Measurements from ENCODE around the gene IL1R2. TPM values are rescaled to one million over a fixed set of nuclear protein-coding genes. Genes with fewer than 3 reads are reported as not detected.

The IL1R2 gene
- total RNA-seq, 1 experiment from 2014 or later = 0.22 TPM

GRCh38 chr2:101960819-101961337 is 30.9 kb upstream of the IL1R2 start (continued):
- TF ChIP-seq RELA (CRISPR knock-in tag; IDR thresholded peaks at IDR 0.05; ENCODE audit: borderline replicate concordance) (no peak), ELF4 (CRISPR knock-in tag; IDR thresholded peaks at IDR 0.05; ENCODE audit: low read depth) (no peak), FOXP4 (CRISPR knock-in tag; IDR thresholded peaks at IDR 0.05) (no peak), ZNF396 (CRISPR knock-in tag; IDR thresholded peaks at IDR 0.05; ENCODE audit: borderline replicate concordance) (no peak)

DNA sequence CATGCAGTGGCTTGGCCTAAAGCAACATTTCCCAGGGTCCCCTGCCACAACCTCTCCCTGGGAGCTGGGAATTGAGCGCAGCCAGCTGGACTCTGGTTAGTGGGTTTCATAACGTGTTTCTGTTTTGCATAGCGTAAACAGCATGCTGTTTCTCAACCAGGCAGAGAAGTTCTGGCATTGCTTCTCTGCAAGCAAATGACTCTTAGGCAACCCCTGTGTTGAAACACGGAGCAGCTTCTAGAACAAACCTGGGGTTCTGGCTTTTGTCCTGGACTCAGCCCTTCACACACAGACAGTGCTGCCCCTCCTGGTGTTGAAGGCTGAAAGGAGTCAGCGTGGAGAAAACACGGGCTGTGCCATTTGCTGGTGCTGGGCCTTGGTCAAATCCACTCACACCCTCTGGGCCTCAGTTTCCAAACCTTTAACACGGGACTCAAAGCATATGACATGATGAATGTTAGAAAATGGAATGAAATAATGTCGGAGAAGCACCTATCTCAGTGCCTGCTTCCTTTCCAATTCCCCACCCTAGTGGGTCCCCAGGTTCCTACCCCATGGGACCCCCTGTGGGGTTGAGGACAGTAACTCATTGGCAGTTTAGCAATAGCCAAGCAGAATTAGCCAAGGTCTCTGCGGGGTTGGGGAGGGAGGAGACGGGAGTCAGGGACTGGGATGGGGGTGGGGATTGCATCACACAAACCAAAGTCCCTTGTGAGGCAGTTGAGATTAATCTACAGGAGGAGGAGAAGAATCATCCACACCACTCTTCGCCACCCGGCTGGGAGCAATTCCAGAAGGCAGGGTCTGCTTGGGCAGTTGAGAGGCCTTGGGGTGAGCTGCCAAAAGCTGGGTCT is 30.2 kb upstream of the IL1R2 start:
- ATAC-seq (no peak), DNase-seq (ENCODE audit: low spot score) (no peak)
- H3K9me3 Mint-ChIP-seq = peaks cover 28% of the 10 kb centered on the region
- H3K4me1 Mint-ChIP-seq = peaks cover 10% of the 10 kb centered on the region
- peaks cover 24% of the 10 kb centered on the region for H3K36me3 Mint-ChIP-seq
- ChIA-PET CTCF (no interaction called here), POLR2A (no interaction called here)
- TF ChIP-seq TCF7 (CRISPR knock-in tag; IDR thresholded peaks at IDR 0.05; ENCODE audit: low read depth) (no peak), CDX4 (CRISPR knock-in tag; IDR thresholded peaks at IDR 0.05; ENCODE audit: borderline replicate concordance) (no peak), GABPB1 (CRISPR knock-in tag; IDR thresholded peaks at IDR 0.05) (peak; percentile 94), ZSCAN18 (CRISPR knock-in tag; IDR thresholded peaks at IDR 0.05) (no peak)
- no peak overlapping the region for H3K27ac Mint-ChIP-seq
- H3K27me3 Mint-ChIP-seq (ENCODE audit: low read depth) = peaks cover 2% of the 10 kb centered on the region; the same call in 1 of the 2 replicates
- H3K4me3 Mint-ChIP-seq = no peak overlapping the region

- DNase-seq (ENCODE audit: low spot score) = no peak
- POLR2A ChIA-PET = no interaction called here
- H3K27me3 Mint-ChIP-seq (ENCODE audit: low read depth) = peaks cover 2% of the 10 kb centered on the region; the same call in 1 of the 2 replicates
- H3K36me3 Mint-ChIP-seq = peaks cover 17% of the 10 kb centered on the region
- H3K9me3 Mint-ChIP-seq = peaks cover 20% of the 10 kb centered on the region
- TF ChIP-seq ELF4 (CRISPR knock-in tag; IDR thresholded peaks at IDR 0.05; ENCODE audit: low read depth) = no peak
- no peak for TF ChIP-seq HMGA2 (CRISPR knock-in tag; IDR thresholded peaks at IDR 0.05)
- TF ChIP-seq, protein P1, sequence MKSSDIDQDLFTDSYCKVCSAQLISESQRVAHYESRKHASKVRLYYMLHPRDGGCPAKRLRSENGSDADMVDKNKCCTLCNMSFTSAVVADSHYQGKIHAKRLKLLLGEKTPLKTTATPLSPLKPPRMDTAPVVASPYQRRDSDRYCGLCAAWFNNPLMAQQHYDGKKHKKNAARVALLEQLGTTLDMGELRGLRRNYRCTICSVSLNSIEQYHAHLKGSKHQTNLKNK (CRISPR knock-in tag; IDR thresholded peaks at IDR 0.05) = no peak
- TF ChIP-seq, protein P2, sequence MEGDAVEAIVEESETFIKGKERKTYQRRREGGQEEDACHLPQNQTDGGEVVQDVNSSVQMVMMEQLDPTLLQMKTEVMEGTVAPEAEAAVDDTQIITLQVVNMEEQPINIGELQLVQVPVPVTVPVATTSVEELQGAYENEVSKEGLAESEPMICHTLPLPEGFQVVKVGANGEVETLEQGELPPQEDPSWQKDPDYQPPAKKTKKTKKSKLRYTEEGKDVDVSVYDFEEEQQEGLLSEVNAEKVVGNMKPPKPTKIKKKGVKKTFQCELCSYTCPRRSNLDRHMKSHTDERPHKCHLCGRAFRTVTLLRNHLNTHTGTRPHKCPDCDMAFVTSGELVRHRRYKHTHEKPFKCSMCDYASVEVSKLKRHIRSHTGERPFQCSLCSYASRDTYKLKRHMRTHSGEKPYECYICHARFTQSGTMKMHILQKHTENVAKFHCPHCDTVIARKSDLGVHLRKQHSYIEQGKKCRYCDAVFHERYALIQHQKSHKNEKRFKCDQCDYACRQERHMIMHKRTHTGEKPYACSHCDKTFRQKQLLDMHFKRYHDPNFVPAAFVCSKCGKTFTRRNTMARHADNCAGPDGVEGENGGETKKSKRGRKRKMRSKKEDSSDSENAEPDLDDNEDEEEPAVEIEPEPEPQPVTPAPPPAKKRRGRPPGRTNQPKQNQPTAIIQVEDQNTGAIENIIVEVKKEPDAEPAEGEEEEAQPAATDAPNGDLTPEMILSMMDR (IDR thresholded peaks at IDR 0.05) = no peak
- no peak for TF ChIP-seq PRDM15 (CRISPR knock-in tag; IDR thresholded peaks at IDR 0.05)
- TF ChIP-seq NR1H2 (CRISPR knock-in tag; IDR thresholded peaks at IDR 0.05) = no peak
- TF ChIP-seq CREM (CRISPR knock-in tag; IDR thresholded peaks at IDR 0.05) = no peak
- no peak for TF ChIP-seq PRRX2 (CRISPR knock-in tag; IDR thresholded peaks at IDR 0.05)
- TF ChIP-seq SOX15 (CRISPR knock-in tag; IDR thresholded peaks at IDR 0.05) = no peak
- TF ChIP-seq JAZF1 (CRISPR knock-in tag; IDR thresholded peaks at IDR 0.05) = no peak
- TF ChIP-seq MAX (CRISPR knock-in tag; IDR thresholded peaks at IDR 0.05) = no peak
- TF ChIP-seq JUN (CRISPR knock-in tag; IDR thresholded peaks at IDR 0.05) = no peak
- no peak for TF ChIP-seq CREB1 (CRISPR knock-in tag; IDR thresholded peaks at IDR 0.05)
- H3K4me1 Mint-ChIP-seq = peaks cover 10% of the 10 kb centered on the region
- CTCF ChIA-PET = interaction anchor here (1.6 kb wide), 1 partner anchor 44 kb away, joined by 7 read pairs; no protein-coding TSS in a partner anchor
- no peak; the same call in 1 of the 2 replicates for ATAC-seq
- no peak overlapping the region for H3K27ac Mint-ChIP-seq
- H3K4me3 Mint-ChIP-seq = no peak overlapping the region
Measured at GRCh38 chr2:101962309-101962708, 29.5 kb upstream of the IL1R2 start.
